Fibroblast of lung (primary cell): ENCODE results near the gene PPP1CC. TPM values are rescaled to one million over a fixed set of nuclear protein-coding genes. Genes with fewer than 3 reads are reported as not detected.

Source experiments
- DNase-seq, 2 donors: peaks; one replicate each; pipeline versions ENCODE4 v3.0.0 to v3.0.0-alpha.2; 2010; ENCODE audit warnings: low read depth in 2 of 2
- H2AFZ ChIP-seq: 2 replicates; pipeline ENCODE4 v1.5.1; 2012; ENCODE audit warnings: low read length, control low read depth, inconsistent platforms
- H3K27ac ChIP-seq: 2 replicates; pipeline ENCODE4 v1.5.1; 2011; ENCODE audit warnings: low read length, control low read depth; ENCODE audit not compliant: insufficient read depth
- H3K27me3 ChIP-seq: 2 replicates; pipeline ENCODE4 v1.5.1; 2011; ENCODE audit warnings: mild to moderate bottlenecking, low read length; ENCODE audit not compliant: control insufficient read depth, insufficient read depth
- H3K36me3 ChIP-seq: 2 replicates; pipeline ENCODE4 v1.5.1; 2011; ENCODE audit warnings: low read length; ENCODE audit not compliant: control insufficient read depth, insufficient read depth
- H3K4me1 ChIP-seq: 2 replicates; pipeline ENCODE4 v1.5.1; 2011; ENCODE audit warnings: low read length; ENCODE audit not compliant: control insufficient read depth, insufficient read depth; ENCODE audit errors: extremely low read depth
- H3K4me2 ChIP-seq: 2 replicates; pipeline ENCODE4 v1.5.1; 2011; ENCODE audit warnings: low read length, control low read depth; ENCODE audit not compliant: insufficient read depth; ENCODE audit errors: extremely low read depth
- H3K4me3 ChIP-seq, 4 experiments: fragments of 200-600 bp in 1 of 4; sonication (generic) in 1 of 4; replicated peaks in 1 of 4; 2 replicates each; pipeline ENCODE4 v1.5.1; 2011 to 2016; ENCODE audit warnings: low read length in 4 of 4, low read depth in 3 of 4, mild to moderate bottlenecking in 3 of 4, control low read depth in 2 of 4, inconsistent platforms in 1 of 4, mixed read lengths in 1 of 4; ENCODE audit not compliant: insufficient read depth in 1 of 4; ENCODE audit errors: control extremely low read depth in 1 of 4
- H3K79me2 ChIP-seq: 2 replicates; pipeline ENCODE4 v1.5.1; 2012; ENCODE audit warnings: mild to moderate bottlenecking, low read length, inconsistent platforms; ENCODE audit not compliant: control insufficient read depth, insufficient read depth
- H3K9ac ChIP-seq: 2 replicates; pipeline ENCODE4 v1.5.1; 2011; ENCODE audit warnings: mild to moderate bottlenecking, low read length, control low read depth; ENCODE audit not compliant: insufficient read depth
- H3K9me3 ChIP-seq: 2 replicates; pipeline ENCODE4 v1.5.1; 2012; ENCODE audit warnings: low read depth, low read length; ENCODE audit not compliant: control insufficient read depth, insufficient read depth
- H4K20me1 ChIP-seq: 2 replicates; pipeline ENCODE4 v1.5.1; 2011; ENCODE audit warnings: low read length; ENCODE audit not compliant: control insufficient read depth, insufficient read depth; ENCODE audit errors: extremely low read depth
- CTCF ChIP-seq, 2 donors: IDR thresholded peaks in 1 of 2; conservative IDR thresholded peaks in 1 of 2; 1 replicate in 1 of 2; 2 replicates in 1 of 2; pipeline ENCODE4 v1.5.1; 2011 to 2012; ENCODE audit warnings: low read length in 2 of 2, control low read depth in 1 of 2, inconsistent platforms in 1 of 2, low read depth in 1 of 2, mild to moderate bottlenecking in 1 of 2
- EZH2 ChIP-seq: IDR thresholded peaks from 2 replicates; pipeline ENCODE4 v1.5.1; 2012; ENCODE audit warnings: low read length, control low read depth, mild to moderate bottlenecking; ENCODE audit errors: missing control alignments
- polyA plus RNA-seq, 2 donors: library from polyadenylated mRNA; depleted of rRNA in 1 of 2; stranded (reverse) in 1 of 2; unstranded in 1 of 2; fragments of >200 nt; gene quantifications; 2 replicates each; pipeline ENCODE4 v1.2.1, GENCODE V29; 2011 to 2012; ENCODE audit warnings: missing spikeins in 1 of 2
- total RNA-seq: library from RNA; depleted of rRNA; stranded (reverse); fragments of >200 nt; gene quantifications from 2 replicates; pipeline ENCODE4 v1.2.1, GENCODE V29; 2014

Gene PPP1CC
- total and polyA plus RNA-seq, 2 donors (not counting 1 experiment from before 2014, with no cell fraction given): 110 to 112 TPM

- Histone ChIP-seq H3K9ac (no peak overlapping the region), H3K27me3 (no peaks in the 10 kb centered on the region), H3K9me3 (no peaks in the 10 kb centered on the region), H3K27ac (no peak overlapping the region), H3K4me3 (no peak overlapping the region), H3K36me3 (no peaks in the 10 kb centered on the region), H4K20me1 (no peaks in the 10 kb centered on the region), H3K79me2 (no peaks in the 10 kb centered on the region), H2AFZ (no peak overlapping the region), H3K4me2 (no peak overlapping the region), H3K4me1 (no peaks in the 10 kb centered on the region)
- no peak for DNase-seq
- TF ChIP-seq EZH2: no peak
- no peak for TF ChIP-seq CTCF (conservative IDR thresholded peaks at IDR 0.05 in 1 of 2, IDR thresholded peaks at IDR 0.05 in 1 of 2; ENCODE audit: low read depth in 1 of 2, low read length in 2 of 2)
Observed at GRCh38 chr12:110699591-110700445, 42.9 kb downstream of the PPP1CC start.

- H3K4me2 ChIP-seq: peak overlapping the region; percentile 66
- H4K20me1 ChIP-seq: no peaks in the 10 kb centered on the region
- H3K79me2 ChIP-seq: no peaks in the 10 kb centered on the region
- no peaks in the 10 kb centered on the region for H3K36me3 ChIP-seq
- H3K4me1 ChIP-seq: no peaks in the 10 kb centered on the region
- no peak overlapping the region for H3K9ac ChIP-seq
- peak; percentile 68 to 81 for DNase-seq
- no peaks in the 10 kb centered on the region for H3K9me3 ChIP-seq
- no peaks in the 10 kb centered on the region for H3K27me3 ChIP-seq
- H3K4me3 ChIP-seq: peak overlapping the region in 1 of 4 experiments; percentile 20
- H3K27ac ChIP-seq: no peak overlapping the region
- peak overlapping the region; percentile 17 for H2AFZ ChIP-seq
- TF ChIP-seq EZH2 (no peak), CTCF (conservative IDR thresholded peaks at IDR 0.05 in 1 of 2, IDR thresholded peaks at IDR 0.05 in 1 of 2; ENCODE audit: low read depth in 1 of 2, low read length in 2 of 2) (peak; percentile 46 to 58)
Observed at GRCh38 chr12:110698171-110698902, 44.4 kb downstream of the PPP1CC start.

- H3K27ac ChIP-seq: no peak overlapping the region
- H3K79me2 ChIP-seq: no peaks in the 10 kb centered on the region
- TF ChIP-seq EZH2: no peak
- TF ChIP-seq CTCF (conservative IDR thresholded peaks at IDR 0.05 in 1 of 2, IDR thresholded peaks at IDR 0.05 in 1 of 2; ENCODE audit: low read depth in 1 of 2, low read length in 2 of 2): no peak
- no peaks in the 10 kb centered on the region for H4K20me1 ChIP-seq
- no peaks in the 10 kb centered on the region for H3K9me3 ChIP-seq
- H3K9ac ChIP-seq: no peak overlapping the region
- no peaks in the 10 kb centered on the region for H3K36me3 ChIP-seq
- no peak overlapping the region for H2AFZ ChIP-seq
- H3K4me2 ChIP-seq: no peak overlapping the region
- DNase-seq: no peak
- no peak overlapping the region for H3K4me3 ChIP-seq
- H3K4me1 ChIP-seq: no peaks in the 10 kb centered on the region
- no peaks in the 10 kb centered on the region for H3K27me3 ChIP-seq
Observed at GRCh38 chr12:110697236-110697635, 45.5 kb downstream of the PPP1CC start.
